Transverse colon (tissue), 4 donors: ENCODE data around the gene CEACAM1. TPM values are rescaled to one million over a fixed set of nuclear protein-coding genes. Genes with fewer than 3 reads are reported as not detected.

ENCODE experiments used
- DNase-seq: peaks from one replicate; pipeline ENCODE4 v3.0.0-alpha.2; 2019
- H3K27ac ChIP-seq, 4 donors: fragments of 200-600 bp; sonication (generic); 2 replicates each; pipeline ENCODE4 v1.5.1; 2016 to 2018; ENCODE audit warnings: inconsistent platforms in 4 of 4
- H3K27me3 ChIP-seq: fragments of 200-600 bp; sonication (generic); 2 replicates; pipeline ENCODE4 v1.5.1; 2017; ENCODE audit warnings: inconsistent platforms
- H3K36me3 ChIP-seq, 4 donors: fragments of 200-600 bp; sonication (generic); 2 replicates each; pipeline ENCODE4 v1.5.1; 2017 to 2019; ENCODE audit warnings: inconsistent platforms in 4 of 4
- H3K4me1 ChIP-seq, 4 donors: fragments of 200-600 bp; sonication (generic); 2 replicates each; pipeline ENCODE4 v1.5.1; 2017 to 2020; ENCODE audit warnings: inconsistent platforms in 4 of 4
- H3K4me3 ChIP-seq, 4 donors: fragments of 200-600 bp; sonication (generic); 1 replicate in 1 of 4; 2 replicates in 3 of 4; pipeline versions ENCODE4 v1.5.1 to v1.6.1; 2017 to 2019; ENCODE audit warnings: inconsistent platforms in 4 of 4
- H3K9me3 ChIP-seq, 2 donors: fragments of 200-600 bp; sonication (generic); 2 replicates each; pipeline ENCODE4 v1.5.1; 2017 to 2019; ENCODE audit warnings: inconsistent platforms in 2 of 2
- EP300 ChIP-seq: sonication (generic); formaldehyde crosslinking; IDR thresholded peaks from one replicate; pipeline ENCODE4 v1.6.1; 2017; ENCODE audit warnings: antibody characterized with exemption, low read depth
- POLR2A ChIP-seq: fragments of 450-650 bp; IDR thresholded peaks from one replicate; pipeline ENCODE4 v1.6.1; 2016; ENCODE audit warnings: antibody characterized with exemption, mild to moderate bottlenecking, moderate library complexity
- POLR2AphosphoS5 ChIP-seq, 3 donors: sonication (generic); formaldehyde crosslinking; IDR thresholded peaks; one replicate each; pipeline ENCODE4 v1.6.1; 2016; ENCODE audit warnings: antibody characterized with exemption in 3 of 3
- WGBS, 2 donors: methylation state at CpG; one replicate each; pipeline ENCODE4 v1.1.5; 2018; ENCODE audit warnings: low coverage in 1 of 2; 5-methylcytosine and 5-hydroxymethylcytosine counted together
- in situ Hi-C, 4 donors: fragments of 200-750 bp; cut with MboI; loops; one replicate each; pipeline versions ENCODE4 v1.15.0 to v1.15.1; 2017; ENCODE audit warnings: low sequenced_read_pairs in 3 of 4, low pct_ligation_motif_present in 1 of 4, low pct_unique_long_range_greater_than_20kb in 1 of 4
- intact Hi-C: fragments of 100-400 bp; cut with DNase I; formaldehyde crosslinking; loops from one replicate; pipeline ENCODE4 v1.15.1; 2023; ENCODE audit warnings: low total_unique reads
- total RNA-seq, 4 donors: library from RNA; depleted of rRNA; stranded (reverse); fragments of >200 nt; gene quantifications; one replicate each; pipeline ENCODE4 v1.1.0, GENCODE V29; 2016
- TF ChIP-seq, protein P1 (sequence below), 5 experiments: fragments of 200-600 bp in 3 of 5; fragments of 450-650 bp in 2 of 5; sonication (generic) in 3 of 5; IDR thresholded peaks; 1 replicate in 2 of 5; 2 replicates in 3 of 5; pipeline ENCODE4 v1.5.1; 2016 to 2017; ENCODE audit warnings: antibody characterized with exemption in 5 of 5, inconsistent platforms in 3 of 5, mild to moderate bottlenecking in 2 of 5, moderate library complexity in 1 of 5

Gene CEACAM1
- total RNA-seq, 4 donors from 2014 or later = 38.6 to 835 (median 564) TPM

DNA sequence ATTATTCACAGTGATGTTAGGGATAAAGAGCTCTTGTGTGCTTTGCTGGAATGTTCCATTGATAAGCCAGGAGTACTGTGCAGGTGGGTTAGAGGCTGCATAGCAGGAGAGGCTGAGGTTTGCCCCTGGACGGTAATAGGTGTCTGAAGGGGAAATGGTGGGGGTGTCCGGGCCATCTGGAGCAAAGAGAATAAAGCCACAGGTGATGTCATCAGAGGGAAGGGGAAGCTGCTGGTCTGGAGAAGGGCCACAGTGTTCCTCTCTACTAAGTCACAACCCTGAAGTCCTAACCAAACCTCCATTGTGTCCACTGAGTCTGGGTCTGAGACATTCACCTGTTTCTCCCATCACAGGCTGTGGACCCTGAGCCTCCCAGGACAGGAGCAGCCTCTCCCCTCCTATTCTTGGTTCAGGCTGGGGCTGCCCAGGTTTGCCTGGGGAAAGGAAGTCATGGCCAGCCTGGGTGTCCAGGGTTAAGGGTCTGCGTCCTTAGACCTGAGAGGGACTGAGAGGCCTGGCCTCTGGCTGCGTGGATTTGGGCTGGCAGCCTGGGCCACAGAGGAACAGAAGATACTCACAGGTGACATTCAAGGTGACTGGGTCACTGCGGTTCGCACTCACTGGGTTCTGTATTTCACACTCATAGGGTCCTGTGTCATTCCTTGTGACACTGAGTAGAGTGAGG lies 6.8 kb downstream of the CEACAM1 start:
- Histone ChIP-seq H3K27me3 (no peaks in the 10 kb centered on the region), H3K27ac (no peak overlapping the region), H3K4me1 (no peaks in the 10 kb centered on the region), H3K36me3 (no peaks in the 10 kb centered on the region), H3K9me3 (peaks cover 0 to 6% of the 10 kb centered on the region in 2 donors), H3K4me3 (no peak overlapping the region)
- TF ChIP-seq POLR2A (no peak), EP300 (no peak), POLR2AphosphoS5 (IDR thresholded peaks at IDR 0.05) (no peak)
- TF ChIP-seq, protein P1, sequence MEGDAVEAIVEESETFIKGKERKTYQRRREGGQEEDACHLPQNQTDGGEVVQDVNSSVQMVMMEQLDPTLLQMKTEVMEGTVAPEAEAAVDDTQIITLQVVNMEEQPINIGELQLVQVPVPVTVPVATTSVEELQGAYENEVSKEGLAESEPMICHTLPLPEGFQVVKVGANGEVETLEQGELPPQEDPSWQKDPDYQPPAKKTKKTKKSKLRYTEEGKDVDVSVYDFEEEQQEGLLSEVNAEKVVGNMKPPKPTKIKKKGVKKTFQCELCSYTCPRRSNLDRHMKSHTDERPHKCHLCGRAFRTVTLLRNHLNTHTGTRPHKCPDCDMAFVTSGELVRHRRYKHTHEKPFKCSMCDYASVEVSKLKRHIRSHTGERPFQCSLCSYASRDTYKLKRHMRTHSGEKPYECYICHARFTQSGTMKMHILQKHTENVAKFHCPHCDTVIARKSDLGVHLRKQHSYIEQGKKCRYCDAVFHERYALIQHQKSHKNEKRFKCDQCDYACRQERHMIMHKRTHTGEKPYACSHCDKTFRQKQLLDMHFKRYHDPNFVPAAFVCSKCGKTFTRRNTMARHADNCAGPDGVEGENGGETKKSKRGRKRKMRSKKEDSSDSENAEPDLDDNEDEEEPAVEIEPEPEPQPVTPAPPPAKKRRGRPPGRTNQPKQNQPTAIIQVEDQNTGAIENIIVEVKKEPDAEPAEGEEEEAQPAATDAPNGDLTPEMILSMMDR (IDR thresholded peaks at IDR 0.05) = no peak
- intact Hi-C loops (no loop called here), in situ Hi-C loops (loop anchor here in 1 of 4 donors (10.0 kb wide), 1 partner anchor 67 kb away; no protein-coding TSS in a partner anchor)
- WGBS, 2 donors = 90 to 100% methylated on average over 1 to 6 of the region's 6 CpGs
- no peak for DNase-seq

DNA sequence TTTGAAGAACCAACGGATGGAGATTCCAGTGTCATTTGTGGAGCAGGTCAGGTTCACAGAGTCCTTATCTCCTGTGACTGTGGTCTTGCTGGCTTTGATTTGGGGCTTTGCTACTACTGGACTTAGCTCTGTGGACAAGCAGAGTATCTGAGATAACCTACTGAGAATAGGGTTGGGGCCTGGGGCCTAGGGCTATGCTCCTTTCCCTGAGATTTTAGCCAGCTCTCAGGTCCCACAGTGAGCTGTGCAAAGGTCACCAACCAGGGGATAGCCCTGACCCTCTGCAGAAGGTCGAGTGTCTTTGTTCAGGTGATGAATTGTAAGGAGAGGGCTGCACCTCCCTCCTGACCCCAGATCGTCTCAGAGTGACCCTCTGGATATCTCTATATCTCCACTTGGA lies 9.2 kb downstream of the CEACAM1 start:
- no peaks in the 10 kb centered on the region for H3K27me3 ChIP-seq
- H3K27ac ChIP-seq = no peak overlapping the region
- DNase-seq = no peak
- intact Hi-C loops = no loop called here
- TF ChIP-seq EP300 (no peak), POLR2AphosphoS5 (IDR thresholded peaks at IDR 0.05) (peak in 1 of 3 donors; percentile 30)
- H3K4me3 ChIP-seq = no peak overlapping the region
- 71% methylated on average over 3 of the region's 3 CpGs; no CpG with 5 or more reads in 1 of the 2 donors for WGBS, 2 donors
- in situ Hi-C loops = no loop called here
- peaks cover 0 to 6% (median 0%) of the 10 kb centered on the region in 4 donors for H3K36me3 ChIP-seq
- no peaks in the 10 kb centered on the region for H3K4me1 ChIP-seq
- H3K9me3 ChIP-seq = peaks cover 0 to 6% of the 10 kb centered on the region in 2 donors

DNA sequence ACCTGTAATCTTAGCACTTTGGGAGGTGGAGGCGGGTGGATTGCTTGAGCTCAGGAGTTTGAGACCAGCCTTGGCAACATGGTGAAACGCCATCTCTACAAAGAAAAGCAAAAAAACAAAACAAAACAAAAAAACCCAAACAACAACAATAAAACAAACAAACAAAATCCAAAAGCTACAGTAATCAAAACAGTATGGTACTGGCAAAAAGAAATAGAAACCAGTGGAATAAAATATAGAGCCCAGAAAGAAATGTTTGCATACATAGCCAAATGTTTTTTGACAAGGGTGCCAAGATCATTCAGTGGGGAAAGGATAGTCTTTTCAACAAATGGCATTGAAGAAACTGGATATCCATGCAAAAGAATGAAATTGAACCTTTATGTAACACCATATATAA lies 11.5 kb downstream of the CEACAM1 start:
- in situ Hi-C loops = no loop called here
- no peak overlapping the region for H3K4me3 ChIP-seq

DNA sequence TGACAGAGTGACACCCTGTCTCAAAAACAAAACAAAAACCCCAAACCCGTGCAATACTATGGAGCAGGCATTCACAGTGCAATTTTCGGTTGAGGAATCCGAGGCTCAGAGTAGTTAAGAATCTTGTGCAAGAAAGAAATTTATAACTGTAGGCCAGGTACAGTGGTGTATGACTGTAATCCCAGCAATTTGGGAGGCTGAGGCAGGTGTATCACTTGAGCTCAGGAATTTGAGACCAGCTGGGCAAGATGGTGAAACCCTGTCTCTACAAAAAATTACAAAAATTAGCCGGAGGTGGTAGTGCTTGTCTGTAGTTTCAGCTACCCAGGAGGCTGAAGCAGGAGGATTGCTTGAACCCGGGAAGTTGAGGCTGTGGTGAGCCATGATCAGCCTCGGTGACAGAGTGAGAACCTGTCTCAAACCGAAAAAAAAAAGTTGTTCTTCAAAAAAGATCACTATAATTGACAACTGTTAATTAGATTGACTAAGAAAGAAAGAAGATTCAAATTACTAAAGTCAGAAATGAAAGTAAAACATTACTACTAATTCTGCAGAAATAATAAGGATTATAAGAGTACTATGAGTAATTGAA lies 12.9 kb downstream of the CEACAM1 start:
- no peak overlapping the region for H3K27ac ChIP-seq
- intact Hi-C loops (no loop called here), in situ Hi-C loops (no loop called here)
- DNase-seq = no peak
- peaks cover 0 to 6% (median 0%) of the 10 kb centered on the region in 4 donors for H3K36me3 ChIP-seq
- H3K27me3 ChIP-seq = no peaks in the 10 kb centered on the region
- TF ChIP-seq POLR2A (no peak), POLR2AphosphoS5 (IDR thresholded peaks at IDR 0.05) (no peak), EP300 (no peak)
- TF ChIP-seq, protein P1 (IDR thresholded peaks at IDR 0.05) = no peak
- H3K9me3 ChIP-seq = peaks cover 0 to 6% of the 10 kb centered on the region in 2 donors
- WGBS, 2 donors = 82 to 87% methylated on average over 4 to 7 of the region's 7 CpGs
- H3K4me1 ChIP-seq = no peaks in the 10 kb centered on the region
- no peak overlapping the region for H3K4me3 ChIP-seq

More for the DNA sequence above, 11.5 kb downstream of the CEACAM1 start:
- Histone ChIP-seq H3K4me1 (no peaks in the 10 kb centered on the region), H3K9me3 (peaks cover 0 to 6% of the 10 kb centered on the region in 2 donors), H3K27ac (no peak overlapping the region), H3K27me3 (no peaks in the 10 kb centered on the region), H3K36me3 (peaks cover 0 to 6% (median 0%) of the 10 kb centered on the region in 4 donors)
- DNase-seq = no peak
- intact Hi-C loops = no loop called here
- WGBS, 2 donors = 96 to 100% methylated on average over 2 of the region's 2 CpGs
- TF ChIP-seq EP300 (no peak), POLR2AphosphoS5 (IDR thresholded peaks at IDR 0.05) (no peak), POLR2A (no peak)
- TF ChIP-seq, protein P1 (IDR thresholded peaks at IDR 0.05) = no peak
